Measurements from ENCODE around the gene EFHB. TPM values are rescaled to one million over a fixed set of nuclear protein-coding genes. Genes with fewer than 3 reads are reported as not detected.
"Not testable (repeated sequence)": the region's sequence is repeated elsewhere in the genome, so short reads cannot be mapped to it uniquely, and the experiment has no call there.

Gene EFHB
- polyA plus RNA-seq, 2 of the 4 experiments (the other 2 are of a cell fraction), result 2.1 to 2.7 TPM

GRCh38 chr3:19877656-19878055 is 56.4 kb downstream of the EFHB start:
- CTCF ChIA-PET, result interaction anchor here (1.5 to 3.6 kb wide), 2 partner anchors 9 to 11 kb away, joined by 6 to 20 read pairs; no protein-coding TSS in a partner anchor
- TF ChIP-seq HEYL (CRISPR knock-in tag; IDR thresholded peaks at IDR 0.05) (no peak), CTCF (IDR thresholded peaks at IDR 0.05) (no peak), POLR2AphosphoS2 (conservative IDR thresholded peaks at IDR 0.05; ENCODE audit: low read length) (no peak), NR3C1 (IDR thresholded peaks at IDR 0.05) (no peak), SMC3 (IDR thresholded peaks at IDR 0.05) (no peak), ZC3H11A (IDR thresholded peaks at IDR 0.05) (no peak), REST (IDR thresholded peaks at IDR 0.05) (no peak), RARB (CRISPR knock-in tag; IDR thresholded peaks at IDR 0.05) (no peak), CBX2 (IDR thresholded peaks at IDR 0.05; ENCODE audit: borderline replicate concordance, low read depth) (no peak), KDM1A (IDR thresholded peaks at IDR 0.05; ENCODE audit: low read depth) (no peak), USF2 (IDR thresholded peaks at IDR 0.05) (no peak), RAD21 (conservative IDR thresholded peaks at IDR 0.05 in 1 of 2, IDR thresholded peaks at IDR 0.05 in 1 of 2) (no peak), JUNB (IDR thresholded peaks at IDR 0.05) (no peak), CHD4 (IDR thresholded peaks at IDR 0.05; ENCODE audit: borderline replicate concordance) (no peak), BHLHE40 (IDR thresholded peaks at IDR 0.05; ENCODE audit: low read depth, low read length) (no peak)
- FAIRE-seq, result no peak
- 57% methylated on average over 3 of the region's 3 CpGs for WGBS (ENCODE audit: missing lambda C conversion rate)
- Histone ChIP-seq H3K4me2 (no peak overlapping the region), H3K27ac (no peak overlapping the region), H3K9me3 (no peaks in the 10 kb centered on the region), H3K4me3 (no peak overlapping the region), H3K4me1 (no peaks in the 10 kb centered on the region)
- ATAC-seq, result no peak
- POLR2A ChIA-PET, result no interaction called here
- DNase-seq (ENCODE audit: low read depth in 1 of 2, low spot score in 1 of 2), result no peak

- peak; percentile 51 for FAIRE-seq
- DNase-seq (ENCODE audit: low read depth in 1 of 2, low spot score in 1 of 2), result peak; percentile 28 to 61
- H3K4me3 ChIP-seq, result no peak overlapping the region
- CTCF ChIA-PET, result interaction anchor here (0.5 to 2.2 kb wide), 43 partner anchors 9 to 1731 kb away, joined by 3 to 23 read pairs (median 4); no protein-coding TSS in a partner anchor
- H3K27ac ChIP-seq, result no peak overlapping the region
- WGBS (ENCODE audit: missing lambda C conversion rate), result 4% methylated on average over 7 of the region's 7 CpGs
- no peak for TF ChIP-seq RARB (CRISPR knock-in tag; IDR thresholded peaks at IDR 0.05)
- TF ChIP-seq RAD21 (conservative IDR thresholded peaks at IDR 0.05 in 1 of 2, IDR thresholded peaks at IDR 0.05 in 1 of 2), result peak; percentile 92 to 93
- peak; percentile 85 for TF ChIP-seq SMC3 (IDR thresholded peaks at IDR 0.05)
- no peak for TF ChIP-seq HMGXB4 (CRISPR knock-in tag; IDR thresholded peaks at IDR 0.05; ENCODE audit: borderline replicate concordance)
- TF ChIP-seq CTCF (IDR thresholded peaks at IDR 0.05), result peak; percentile 91
- peak; percentile 92 to 95 for ATAC-seq
- no peak overlapping the region for H3K4me2 ChIP-seq
- no peaks in the 10 kb centered on the region for H3K4me1 ChIP-seq
- no peaks in the 10 kb centered on the region for H3K9me3 ChIP-seq
- POLR2A ChIA-PET, result no interaction called here
These were observed 67.2 kb downstream of the EFHB start for GRCh38 chr3:19866751-19867347.

GRCh38 chr3:19855318-19855717 is 78.7 kb downstream of the EFHB start:
- H3K9me3 ChIP-seq, CTCF ChIA-PET: not testable (repeated sequence)

GRCh38 chr3:19846609-19847008 is 87.4 kb downstream of the EFHB start:
- ATAC-seq; H3K4me1 ChIP-seq; FAIRE-seq; H3K9me3 ChIP-seq; H3K4me2 ChIP-seq; H3K27ac ChIP-seq; POLR2A ChIA-PET; H3K4me3 ChIP-seq; DNase-seq (ENCODE audit: low read depth in 1 of 2, low spot score in 1 of 2): not testable (repeated sequence)
- CTCF ChIA-PET, result interaction anchor here (1.7 kb wide), 1 partner anchor 20 kb away, joined by 3 read pairs; no protein-coding TSS in a partner anchor
- WGBS (ENCODE audit: missing lambda C conversion rate), result 13% methylated on average over 3 of the region's 7 CpGs

More at GRCh38 chr3:19855318-19855717, 78.7 kb downstream of the EFHB start:
- H3K4me3 ChIP-seq; DNase-seq (ENCODE audit: low read depth in 1 of 2, low spot score in 1 of 2); ATAC-seq; H3K4me2 ChIP-seq; FAIRE-seq; H3K4me1 ChIP-seq; H3K27ac ChIP-seq; POLR2A ChIA-PET: not testable (repeated sequence)
- 35% methylated on average over 10 of the region's 13 CpGs for WGBS (ENCODE audit: missing lambda C conversion rate)
